Transverse colon (tissue), 4 donors: ENCODE measurements around the gene FBXO47.

Experiments
- CTCF ChIP-seq, 5 experiments: fragments of 200-600 bp in 3 of 5; fragments of 450-650 bp in 2 of 5; sonication (generic) in 3 of 5; IDR thresholded peaks; 1 replicate in 2 of 5; 2 replicates in 3 of 5; pipeline ENCODE4 v1.5.1; 2016 to 2017; ENCODE audit warnings: antibody characterized with exemption in 5 of 5, inconsistent platforms in 3 of 5, mild to moderate bottlenecking in 2 of 5, moderate library complexity in 1 of 5
- POLR2A ChIP-seq: fragments of 450-650 bp; IDR thresholded peaks from one replicate; pipeline ENCODE4 v1.6.1; 2016; ENCODE audit warnings: antibody characterized with exemption, mild to moderate bottlenecking, moderate library complexity
- POLR2AphosphoS5 ChIP-seq, 3 donors: sonication (generic); formaldehyde crosslinking; IDR thresholded peaks; one replicate each; pipeline ENCODE4 v1.6.1; 2016; ENCODE audit warnings: antibody characterized with exemption in 3 of 3

DNA sequence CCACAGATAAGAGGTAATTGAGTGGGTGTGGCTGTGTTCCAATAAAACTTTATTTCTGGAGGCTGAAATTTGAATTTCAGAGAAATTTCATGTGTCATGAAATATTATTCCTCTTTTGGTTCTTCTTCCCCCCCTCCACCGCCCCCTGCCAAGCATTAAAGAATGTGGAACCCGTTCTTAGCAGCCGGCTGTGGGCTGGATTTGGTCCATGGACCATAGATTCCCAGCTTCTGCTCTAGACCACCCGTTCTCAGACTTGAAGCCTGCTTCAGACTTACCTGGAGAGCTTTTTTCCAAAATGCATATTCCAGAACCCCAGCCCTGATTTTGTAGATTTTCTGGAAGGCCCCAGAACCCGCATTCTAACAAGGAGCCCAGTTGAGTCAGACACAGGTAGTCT lies 56.9 kb downstream of the FBXO47 start:
- TF ChIP-seq CTCF (IDR thresholded peaks at IDR 0.05) (no peak), POLR2A (no peak), POLR2AphosphoS5 (IDR thresholded peaks at IDR 0.05) (no peak)
